ENCODE results near the gene CCT6A.
"Not testable (repeated sequence)": the region's sequence is repeated elsewhere in the genome, so short reads cannot be mapped to it uniquely, and the experiment has no call there.

The CCT6A gene

GRCh38 chr7:56028942-56029630 lies 22.5 kb upstream of the CCT6A start:
- Histone ChIP-seq H3K36me3 (ENCODE audit: control insufficient read depth, insufficient read depth, low read length) (no peaks in the 10 kb centered on the region), H3K4me2 (ENCODE audit: low read length) (no peak overlapping the region), H3K9me3 (ENCODE audit: control insufficient read depth, low read length) (no peaks in the 10 kb centered on the region), H3K79me2 (no peaks in the 10 kb centered on the region), H3K4me3 (ENCODE audit: low read depth, low read length) (no peak overlapping the region), H2AFZ (no peak overlapping the region), H3K27me3 (ENCODE audit: control insufficient read depth, insufficient read depth, low read length) (no peaks in the 10 kb centered on the region), H3K9ac (no peak overlapping the region), H3K27ac (no peak overlapping the region), H3K4me1 (no peaks in the 10 kb centered on the region)
- TF ChIP-seq, protein P1, sequence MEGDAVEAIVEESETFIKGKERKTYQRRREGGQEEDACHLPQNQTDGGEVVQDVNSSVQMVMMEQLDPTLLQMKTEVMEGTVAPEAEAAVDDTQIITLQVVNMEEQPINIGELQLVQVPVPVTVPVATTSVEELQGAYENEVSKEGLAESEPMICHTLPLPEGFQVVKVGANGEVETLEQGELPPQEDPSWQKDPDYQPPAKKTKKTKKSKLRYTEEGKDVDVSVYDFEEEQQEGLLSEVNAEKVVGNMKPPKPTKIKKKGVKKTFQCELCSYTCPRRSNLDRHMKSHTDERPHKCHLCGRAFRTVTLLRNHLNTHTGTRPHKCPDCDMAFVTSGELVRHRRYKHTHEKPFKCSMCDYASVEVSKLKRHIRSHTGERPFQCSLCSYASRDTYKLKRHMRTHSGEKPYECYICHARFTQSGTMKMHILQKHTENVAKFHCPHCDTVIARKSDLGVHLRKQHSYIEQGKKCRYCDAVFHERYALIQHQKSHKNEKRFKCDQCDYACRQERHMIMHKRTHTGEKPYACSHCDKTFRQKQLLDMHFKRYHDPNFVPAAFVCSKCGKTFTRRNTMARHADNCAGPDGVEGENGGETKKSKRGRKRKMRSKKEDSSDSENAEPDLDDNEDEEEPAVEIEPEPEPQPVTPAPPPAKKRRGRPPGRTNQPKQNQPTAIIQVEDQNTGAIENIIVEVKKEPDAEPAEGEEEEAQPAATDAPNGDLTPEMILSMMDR (IDR thresholded peaks at IDR 0.05) = no peak

- TF ChIP-seq, protein P1 (IDR thresholded peaks at IDR 0.05) = no peak
- H3K4me1 ChIP-seq = no peaks in the 10 kb centered on the region
- H3K36me3 ChIP-seq (ENCODE audit: control insufficient read depth, insufficient read depth, low read length) = no peaks in the 10 kb centered on the region
- H2AFZ ChIP-seq = no peak overlapping the region
- H3K27ac ChIP-seq = no peak overlapping the region
- H3K4me2 ChIP-seq (ENCODE audit: low read length) = no peak overlapping the region
- H3K27me3 ChIP-seq (ENCODE audit: control insufficient read depth, insufficient read depth, low read length) = no peaks in the 10 kb centered on the region
- H3K9ac ChIP-seq = no peak overlapping the region
- no peaks in the 10 kb centered on the region for H3K79me2 ChIP-seq
- no peaks in the 10 kb centered on the region for H3K9me3 ChIP-seq (ENCODE audit: control insufficient read depth, low read length)
- no peak overlapping the region for H3K4me3 ChIP-seq (ENCODE audit: low read depth, low read length)
These were observed 21.2 kb upstream of the CCT6A start for GRCh38 chr7:56030340-56030739.

DNA sequence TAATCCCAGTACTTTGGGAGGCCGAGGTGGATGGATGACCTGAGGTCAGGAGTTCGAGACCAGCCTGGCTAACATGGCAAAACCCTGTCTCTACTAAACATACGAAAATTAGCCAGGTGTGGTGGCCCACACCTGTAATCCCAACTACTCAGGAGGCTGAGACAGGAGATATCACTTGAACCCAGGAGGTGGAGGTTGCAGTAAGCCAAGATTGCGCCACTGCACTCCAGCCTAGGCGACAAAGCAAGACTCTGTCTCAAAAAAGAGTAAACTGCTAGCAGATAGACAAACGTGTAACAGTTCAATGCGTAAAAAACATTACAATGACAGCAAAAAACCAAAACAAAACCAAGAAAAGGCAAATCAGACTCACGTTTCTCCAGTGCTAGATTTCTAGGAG lies 20.0 kb upstream of the CCT6A start:
- H3K27me3 ChIP-seq (ENCODE audit: control insufficient read depth, insufficient read depth, low read length); H3K79me2 ChIP-seq; H3K27ac ChIP-seq; H3K9ac ChIP-seq; H3K4me1 ChIP-seq; H3K36me3 ChIP-seq (ENCODE audit: control insufficient read depth, insufficient read depth, low read length); H3K4me2 ChIP-seq (ENCODE audit: low read length); H3K9me3 ChIP-seq (ENCODE audit: control insufficient read depth, low read length); H3K4me3 ChIP-seq (ENCODE audit: low read depth, low read length); H2AFZ ChIP-seq: not testable (repeated sequence)

- not testable (repeated sequence) for H3K36me3 ChIP-seq (ENCODE audit: control insufficient read depth, insufficient read depth, low read length); H3K27me3 ChIP-seq (ENCODE audit: control insufficient read depth, insufficient read depth, low read length); H3K9ac ChIP-seq; H3K9me3 ChIP-seq (ENCODE audit: control insufficient read depth, low read length); H3K79me2 ChIP-seq; H3K4me1 ChIP-seq; H3K4me2 ChIP-seq (ENCODE audit: low read length); H3K27ac ChIP-seq; H3K4me3 ChIP-seq (ENCODE audit: low read depth, low read length); H2AFZ ChIP-seq
These were observed 19.0 kb upstream of the CCT6A start for GRCh38 chr7:56032578-56032977.

DNA sequence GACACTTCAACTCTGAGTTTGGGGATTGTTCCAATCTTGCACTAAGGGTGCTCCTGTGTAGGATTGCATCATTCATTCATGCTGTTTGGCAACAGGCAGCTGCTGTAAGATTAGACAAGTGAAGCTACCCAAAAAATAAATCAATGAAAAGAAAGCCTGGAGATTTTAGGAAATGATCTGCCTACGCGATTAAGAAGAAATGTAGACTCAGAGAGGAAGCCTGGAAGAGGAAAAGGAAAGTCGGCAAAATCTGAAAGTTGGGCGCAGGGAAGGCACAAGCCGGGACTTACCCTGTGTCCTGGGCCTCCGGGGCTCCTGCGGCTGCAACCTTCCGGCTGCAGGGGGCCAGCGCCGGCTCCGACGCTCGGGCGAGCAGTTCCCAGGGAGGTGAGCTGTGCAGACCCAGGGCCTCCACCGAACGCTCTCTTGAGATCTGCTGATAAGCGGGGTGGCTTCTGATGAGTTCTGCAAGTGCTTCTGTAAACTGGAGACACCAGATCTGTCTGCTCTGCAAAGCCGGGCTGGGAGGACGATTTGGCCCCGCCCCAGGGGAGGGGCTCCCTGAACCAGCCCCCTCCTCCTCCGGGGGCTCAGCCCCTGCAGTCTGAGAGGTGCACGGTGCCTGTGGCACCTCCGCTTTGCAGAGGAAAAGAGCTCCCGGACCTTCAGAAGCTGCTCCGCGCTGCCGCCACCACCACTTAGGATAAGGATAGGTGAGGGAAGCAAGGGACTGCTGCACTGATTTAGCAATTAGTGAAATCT lies 17.7 kb upstream of the CCT6A start:
- no peak overlapping the region for H3K9ac ChIP-seq
- H3K36me3 ChIP-seq (ENCODE audit: control insufficient read depth, insufficient read depth, low read length) = no peaks in the 10 kb centered on the region
- H3K4me1 ChIP-seq = no peaks in the 10 kb centered on the region
- H3K9me3 ChIP-seq (ENCODE audit: control insufficient read depth, low read length) = no peaks in the 10 kb centered on the region
- TF ChIP-seq, protein P1 (IDR thresholded peaks at IDR 0.05) = no peak
- H3K4me2 ChIP-seq (ENCODE audit: low read length) = peak overlapping the region; percentile 62
- H2AFZ ChIP-seq = peak overlapping the region; percentile 52
- peak overlapping the region; percentile 52 for H3K4me3 ChIP-seq (ENCODE audit: low read depth, low read length)
- H3K79me2 ChIP-seq = no peaks in the 10 kb centered on the region
- H3K27ac ChIP-seq = no peak overlapping the region
- no peaks in the 10 kb centered on the region for H3K27me3 ChIP-seq (ENCODE audit: control insufficient read depth, insufficient read depth, low read length)

All from parathyroid adenoma (tissue), 2 donors.